GM18873 (cell line): Measurements from ENCODE around the gene KRTAP4-11.
"Not testable (repeated sequence)": the region's sequence is repeated elsewhere in the genome, so short reads cannot be mapped to it uniquely, and the experiment has no call there.

ENCODE experiments used
- ATAC-seq: cut with Tn5 transposase; IDR thresholded peaks from one replicate; pipeline ENCODE4 v1.9.1; 2021; ENCODE audit warnings: mild to moderate bottlenecking, moderate library complexity, moderate number of reproducible peaks; ENCODE audit not compliant: unreplicated experiment, low FRiP score

Gene KRTAP4-11

GRCh38 chr17:41125064-41125463, 6.9 kb upstream of the KRTAP4-11 start:
- no peak for ATAC-seq

- not testable (repeated sequence) for ATAC-seq
Measured at GRCh38 chr17:41123991-41124371, 5.8 kb upstream of the KRTAP4-11 start, which contains the start of gene KRTAP4-12. Gene KRTAP4-12 (minus strand): TSS chr17:41124182. CDS start chr17:41124122, 60 bp downstream.

- not testable (repeated sequence) for ATAC-seq
Measured at GRCh38 chr17:41123292-41123990, 5.3 kb upstream of the KRTAP4-11 start.

GRCh38 chr17:41121742-41122141, 3.6 kb upstream of the KRTAP4-11 start:
- no peak for ATAC-seq

- ATAC-seq: not testable (repeated sequence)
Measured at GRCh38 chr17:41119696-41120690, 1.8 kb upstream of the KRTAP4-11 start.

GRCh38 chr17:41118721-41119120, 548 bp upstream of the KRTAP4-11 start:
- ATAC-seq: no peak

GRCh38 chr17:41116297-41116696, 1.9 kb downstream of the KRTAP4-11 start:
- no peak for ATAC-seq

- no peak for ATAC-seq
Measured at GRCh38 chr17:41111151-41111885, 6.9 kb downstream of the KRTAP4-11 start.

GRCh38 chr17:41108728-41109386, 9.3 kb downstream of the KRTAP4-11 start:
- not testable (repeated sequence) for ATAC-seq

- ATAC-seq: no peak
Measured at GRCh38 chr17:41107941-41108450, 10.2 kb downstream of the KRTAP4-11 start.

GRCh38 chr17:41105347-41105746, 12.8 kb downstream of the KRTAP4-11 start, which contains the start of gene KRTAP4-9:
Gene KRTAP4-9 (plus strand): TSS chr17:41105389. CDS start chr17:41105389, 0 bp downstream.
- ATAC-seq: not testable (repeated sequence)

GRCh38 chr17:41104386-41105038, 13.7 kb downstream of the KRTAP4-11 start:
- not testable (repeated sequence) for ATAC-seq

GRCh38 chr17:41103896-41104295, 14.3 kb downstream of the KRTAP4-11 start:
- no peak for ATAC-seq

- no peak for ATAC-seq
Measured at GRCh38 chr17:41101586-41102259, 16.4 kb downstream of the KRTAP4-11 start, which contains the start of gene KRTAP4-16. Gene KRTAP4-16 (minus strand): TSS chr17:41102209. CDS start chr17:41102209, 0 bp downstream.

- not testable (repeated sequence) for ATAC-seq
Measured at GRCh38 chr17:41099682-41100480, 18.3 kb downstream of the KRTAP4-11 start.

- no peak for ATAC-seq
Measured at GRCh38 chr17:41098481-41098880, 19.7 kb downstream of the KRTAP4-11 start.

- no peak for ATAC-seq
Measured at GRCh38 chr17:41098042-41098441, 20.1 kb downstream of the KRTAP4-11 start, which contains the start of gene KRTAP4-8. Gene KRTAP4-8 (minus strand): TSS chr17:41098142. CDS start chr17:41098084, 58 bp downstream.
